Posterior vena cava (tissue), 2 donors: ENCODE results near the gene MAP3K15. TPM values are rescaled to one million over a fixed set of nuclear protein-coding genes. Genes with fewer than 3 reads are reported as not detected.

ENCODE experiments used
- DNase-seq: peaks from one replicate; pipeline ENCODE4 v3.0.0-alpha.2; 2020; ENCODE audit warnings: low spot score
- intact Hi-C, 2 donors: fragments of 100-400 bp; cut with DNase I; formaldehyde crosslinking; loops; one replicate each; pipeline versions ENCODE4 v1.14.1 to v1.14.2; 2022 to 2023
- long read RNA-seq, 2 donors: library from polyadenylated mRNA; unstranded; transcript quantifications; one replicate each; pipeline ENCODE4 v2.0.0, GENCODE V29; 2020 to 2021
- total RNA-seq, 2 donors: library from RNA; stranded (reverse); fragmentation: NEBNext Ultra II Directional; extraction: Animal tissue kit (Norgen Biotek cat#: 25700); gene quantifications; one replicate each; pipeline ENCODE4 v1.2.1, GENCODE V29; 2021
- donor health status: DM: yes; HTN: yes; CAD: no.
- donor health status: DM: yes; HTN: yes; CAD: no.

The MAP3K15 gene
- total RNA-seq = not detected
- long read RNA-seq, donor 1 = 0 reads
- long read RNA-seq, donor 2, partial matches to known transcripts = 0 of 3 reads
- long read RNA-seq, donor 2, other reads (novel, unspliced or antisense) = 3 of 3 reads

GRCh38 chrX:19514791-19515614 lies at the start of gene MAP3K15:
Gene MAP3K15, minus strand, starts transcription at chrX:19515508. Its CDS starts 247 bp downstream, at chrX:19515261.
- no peak for DNase-seq
- intact Hi-C loops = no loop called here

- intact Hi-C loops = loop anchor here in 1 of 2 donors (2.0 kb wide), 1 partner anchor 232 kb away; no protein-coding TSS in a partner anchor
- no peak for DNase-seq
Observed at GRCh38 chrX:19564606-19565005, 49.3 kb upstream of the MAP3K15 start.

GRCh38 chrX:19563746-19564145 lies 48.4 kb upstream of the MAP3K15 start:
- intact Hi-C loops = loop anchor here in 1 of 2 donors (2.0 kb wide), 1 partner anchor 233 kb away; no protein-coding TSS in a partner anchor
- no peak for DNase-seq

- intact Hi-C loops = no loop called here
- DNase-seq = no peak
Observed at GRCh38 chrX:19563327-19563726, 48.0 kb upstream of the MAP3K15 start.

DNA sequence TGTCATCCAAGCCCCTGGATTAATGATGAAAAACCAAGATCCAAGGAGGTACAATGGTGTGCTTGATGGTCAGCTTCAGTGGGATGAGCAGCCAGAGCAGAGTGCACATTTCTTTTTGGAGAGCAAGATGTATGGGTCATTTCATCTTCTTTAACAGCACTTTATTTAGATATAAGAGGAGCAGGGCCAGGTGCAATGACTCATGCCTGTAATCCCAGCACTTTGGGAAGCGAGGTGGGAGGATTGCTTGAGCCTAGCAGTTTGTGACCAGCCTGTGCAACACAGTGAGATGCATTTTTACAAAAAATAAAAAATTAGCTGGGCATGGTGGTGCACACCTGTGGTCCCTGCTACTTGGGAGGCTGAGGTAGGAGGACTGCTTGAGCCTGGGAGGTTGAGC lies 45.3 kb upstream of the MAP3K15 start:
- no peak for DNase-seq
- intact Hi-C loops = no loop called here

- no peak for DNase-seq
- intact Hi-C loops = no loop called here
Observed at GRCh38 chrX:19557822-19558221, 42.5 kb upstream of the MAP3K15 start.

DNA sequence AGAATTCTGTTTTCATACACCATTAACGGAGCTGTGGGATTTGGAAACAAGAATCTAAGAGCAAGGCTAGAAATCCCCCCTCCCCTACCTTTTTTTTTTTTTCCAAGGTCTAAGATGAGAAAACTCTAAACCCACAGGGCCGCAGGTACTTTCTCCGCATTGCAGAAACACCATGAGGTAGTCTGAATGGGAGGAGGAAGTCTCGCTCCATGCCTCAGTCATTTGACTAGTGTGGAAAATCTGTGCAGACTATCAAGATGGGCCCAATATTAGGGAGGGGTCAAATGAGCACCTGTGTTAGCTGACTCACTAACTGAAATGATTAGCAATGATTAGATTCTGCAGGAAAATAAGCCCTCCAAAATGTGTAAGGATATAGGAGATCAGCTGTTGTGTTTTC lies 40.9 kb upstream of the MAP3K15 start:
- DNase-seq = no peak
- intact Hi-C loops = no loop called here

- DNase-seq = no peak
- intact Hi-C loops = no loop called here
Observed at GRCh38 chrX:19555683-19556082, 40.4 kb upstream of the MAP3K15 start.

GRCh38 chrX:19555236-19555635 lies 39.9 kb upstream of the MAP3K15 start:
- intact Hi-C loops = no loop called here

DNA sequence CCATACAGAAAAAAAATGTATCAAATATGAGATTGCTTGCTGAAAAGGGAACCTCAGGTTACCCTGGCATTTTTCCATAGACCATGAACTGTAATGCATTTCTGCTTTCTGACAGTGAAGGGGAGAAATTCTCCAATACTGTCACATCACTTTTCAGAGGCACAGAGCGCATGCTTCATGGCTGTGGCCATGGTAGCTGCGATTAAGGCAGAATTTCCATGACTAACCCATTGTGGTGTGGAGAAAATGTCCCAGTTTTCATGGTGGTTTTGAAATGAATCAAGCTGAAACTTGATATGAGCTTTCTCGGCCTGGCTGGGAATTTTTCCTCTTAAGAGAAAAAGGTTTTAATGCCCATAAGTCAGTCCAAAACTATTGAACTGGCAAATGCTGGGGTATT lies 39.5 kb upstream of the MAP3K15 start:
- no peak for DNase-seq
- intact Hi-C loops = no loop called here

More at GRCh38 chrX:19555236-19555635, 39.9 kb upstream of the MAP3K15 start:
- no peak for DNase-seq

DNA sequence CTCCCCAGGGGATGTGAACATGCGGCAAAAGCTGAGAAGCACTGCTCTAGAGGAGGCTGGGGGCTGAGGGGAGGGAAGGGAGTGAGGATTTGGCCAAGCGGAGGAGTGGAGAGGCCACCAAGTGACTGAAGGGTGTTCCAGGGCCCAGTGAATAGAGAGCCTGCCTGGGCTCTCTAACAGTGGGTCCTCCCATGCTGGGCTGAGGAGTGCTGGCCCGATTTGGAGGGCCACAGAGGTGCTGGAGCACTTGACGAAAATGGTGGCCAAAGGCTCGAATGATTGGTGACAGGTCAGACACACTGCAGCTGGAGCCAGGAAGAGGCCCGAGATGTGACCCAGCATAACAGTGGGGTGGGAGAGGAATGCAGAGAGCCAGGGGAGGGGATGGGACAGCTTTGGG lies 37.5 kb upstream of the MAP3K15 start:
- intact Hi-C loops = no loop called here
- DNase-seq = no peak

DNA sequence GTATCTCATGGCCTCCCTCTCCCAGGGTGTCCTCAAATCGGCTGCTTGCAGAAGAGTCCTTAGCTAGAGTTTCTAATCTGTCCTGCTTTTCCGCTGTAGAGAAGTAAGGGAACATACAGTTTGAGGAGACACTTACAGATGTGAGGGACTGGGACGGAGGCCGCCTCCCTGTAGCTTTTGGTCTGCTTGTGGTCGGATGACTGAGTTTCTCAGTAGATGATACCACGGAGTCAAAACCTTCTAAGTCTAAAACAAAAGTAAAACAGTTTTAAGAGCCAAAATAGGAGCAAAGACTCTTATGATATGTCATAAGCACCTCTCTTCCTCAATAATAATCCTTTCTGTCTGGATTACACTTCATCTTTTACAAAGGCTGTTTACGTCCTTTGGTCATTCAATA lies 34.5 kb upstream of the MAP3K15 start:
- intact Hi-C loops = no loop called here

DNA sequence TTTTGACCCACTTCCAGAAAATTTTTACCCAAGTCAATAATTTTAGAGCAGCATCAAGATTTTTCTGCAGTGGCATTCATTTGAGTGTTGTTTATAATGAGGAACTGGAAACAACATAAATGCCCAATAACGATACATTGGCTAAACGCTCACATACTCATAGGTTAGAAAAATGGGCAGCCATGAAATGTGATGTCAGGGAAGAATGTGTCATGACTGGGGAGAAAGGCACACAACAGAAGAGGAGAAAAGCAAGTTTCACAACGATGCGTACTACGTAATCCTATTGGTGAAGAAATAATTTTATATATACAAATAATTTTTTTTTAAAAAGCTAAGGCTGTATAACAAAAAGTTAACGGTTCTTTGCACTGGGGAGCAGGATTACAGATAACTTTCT lies 33.6 kb upstream of the MAP3K15 start:
- no peak for DNase-seq
- intact Hi-C loops = no loop called here

More for the DNA sequence above, 34.5 kb upstream of the MAP3K15 start:
- DNase-seq = no peak

DNA sequence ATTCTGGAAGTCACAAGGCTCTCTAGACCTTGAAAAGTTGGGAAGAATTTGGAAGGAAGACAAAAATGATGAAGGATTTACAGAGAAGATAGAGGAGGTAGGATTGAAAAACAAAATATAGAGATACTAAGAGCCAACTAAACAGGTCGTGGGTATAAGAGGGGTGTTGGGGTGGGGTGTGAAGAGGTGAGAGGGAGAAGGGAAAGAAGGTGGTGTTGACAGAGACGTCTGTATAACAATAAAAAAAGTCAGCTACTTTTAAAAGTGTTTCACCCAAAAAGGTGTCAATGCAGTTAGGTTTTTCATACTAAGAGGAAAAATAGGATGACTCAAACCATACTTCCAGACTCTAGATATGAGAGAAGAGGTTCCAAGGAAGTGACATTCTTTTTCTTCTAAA lies 33.0 kb upstream of the MAP3K15 start:
- intact Hi-C loops = no loop called here
- no peak for DNase-seq

- no peak for DNase-seq
- intact Hi-C loops = no loop called here
Observed at GRCh38 chrX:19545651-19546050, 30.3 kb upstream of the MAP3K15 start.

- intact Hi-C loops = no loop called here
- no peak for DNase-seq
Observed at GRCh38 chrX:19544693-19545305, 29.5 kb upstream of the MAP3K15 start.

- intact Hi-C loops = no loop called here
- no peak for DNase-seq
Observed at GRCh38 chrX:19543951-19544381, 28.7 kb upstream of the MAP3K15 start.

GRCh38 chrX:19543020-19543715 lies 27.9 kb upstream of the MAP3K15 start:
- DNase-seq = no peak
- intact Hi-C loops = no loop called here

- intact Hi-C loops = no loop called here
- DNase-seq = no peak
Observed at GRCh38 chrX:19541931-19542330, 26.6 kb upstream of the MAP3K15 start.

GRCh38 chrX:19541196-19541595 lies 25.9 kb upstream of the MAP3K15 start:
- intact Hi-C loops = no loop called here
- DNase-seq = no peak
